GM12875 (cell line): ENCODE data around the gene ZNF492.
"Not testable (repeated sequence)": the region's sequence is repeated elsewhere in the genome, so short reads cannot be mapped to it uniquely, and the experiment has no call there.

Experiments
- H3K4me3 ChIP-seq: one replicate; pipeline ENCODE4 v1.5.1; 2011; ENCODE audit warnings: low read depth, low read length, control low read depth
- TF ChIP-seq, protein P1 (sequence below): IDR thresholded peaks from 2 replicates; pipeline ENCODE4 v1.5.1; 2011; ENCODE audit warnings: low read depth, mild to moderate bottlenecking, control low read depth, inconsistent platforms, low read length, moderate library complexity, borderline replicate concordance; ENCODE audit not compliant: insufficient read depth

ZNF492 gene

GRCh38 chr19:22608441-22608840, 25.7 kb upstream of the ZNF492 start:
- no peak overlapping the region for H3K4me3 ChIP-seq
- TF ChIP-seq, protein P1, sequence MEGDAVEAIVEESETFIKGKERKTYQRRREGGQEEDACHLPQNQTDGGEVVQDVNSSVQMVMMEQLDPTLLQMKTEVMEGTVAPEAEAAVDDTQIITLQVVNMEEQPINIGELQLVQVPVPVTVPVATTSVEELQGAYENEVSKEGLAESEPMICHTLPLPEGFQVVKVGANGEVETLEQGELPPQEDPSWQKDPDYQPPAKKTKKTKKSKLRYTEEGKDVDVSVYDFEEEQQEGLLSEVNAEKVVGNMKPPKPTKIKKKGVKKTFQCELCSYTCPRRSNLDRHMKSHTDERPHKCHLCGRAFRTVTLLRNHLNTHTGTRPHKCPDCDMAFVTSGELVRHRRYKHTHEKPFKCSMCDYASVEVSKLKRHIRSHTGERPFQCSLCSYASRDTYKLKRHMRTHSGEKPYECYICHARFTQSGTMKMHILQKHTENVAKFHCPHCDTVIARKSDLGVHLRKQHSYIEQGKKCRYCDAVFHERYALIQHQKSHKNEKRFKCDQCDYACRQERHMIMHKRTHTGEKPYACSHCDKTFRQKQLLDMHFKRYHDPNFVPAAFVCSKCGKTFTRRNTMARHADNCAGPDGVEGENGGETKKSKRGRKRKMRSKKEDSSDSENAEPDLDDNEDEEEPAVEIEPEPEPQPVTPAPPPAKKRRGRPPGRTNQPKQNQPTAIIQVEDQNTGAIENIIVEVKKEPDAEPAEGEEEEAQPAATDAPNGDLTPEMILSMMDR = no peak

GRCh38 chr19:22609630-22610029, 24.5 kb upstream of the ZNF492 start:
- TF ChIP-seq, protein P1 = no peak
- H3K4me3 ChIP-seq = no peak overlapping the region

DNA sequence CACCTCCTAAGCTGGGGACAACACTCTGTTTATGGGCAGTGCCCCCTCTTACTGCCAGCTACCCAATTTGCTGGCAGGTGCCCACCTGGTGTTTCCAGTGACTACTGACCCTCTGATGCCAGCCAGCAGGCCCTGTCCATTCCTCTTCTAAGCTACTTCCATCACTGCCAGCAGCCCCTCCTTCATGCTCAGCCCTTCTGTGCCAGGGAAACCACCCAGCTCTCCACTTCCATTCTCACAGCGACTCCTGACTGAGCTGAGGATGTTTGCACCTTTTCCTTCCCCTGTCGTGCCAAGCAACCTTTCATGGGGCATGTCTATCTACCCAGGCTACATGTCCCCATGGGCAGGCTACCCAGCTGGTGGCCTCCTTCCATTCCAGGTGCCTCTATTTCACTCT, 24.0 kb upstream of the ZNF492 start:
- H3K4me3 ChIP-seq = no peak overlapping the region
- TF ChIP-seq, protein P1 = no peak

GRCh38 chr19:22612316-22612715, 21.8 kb upstream of the ZNF492 start:
- TF ChIP-seq, protein P1 = no peak

DNA sequence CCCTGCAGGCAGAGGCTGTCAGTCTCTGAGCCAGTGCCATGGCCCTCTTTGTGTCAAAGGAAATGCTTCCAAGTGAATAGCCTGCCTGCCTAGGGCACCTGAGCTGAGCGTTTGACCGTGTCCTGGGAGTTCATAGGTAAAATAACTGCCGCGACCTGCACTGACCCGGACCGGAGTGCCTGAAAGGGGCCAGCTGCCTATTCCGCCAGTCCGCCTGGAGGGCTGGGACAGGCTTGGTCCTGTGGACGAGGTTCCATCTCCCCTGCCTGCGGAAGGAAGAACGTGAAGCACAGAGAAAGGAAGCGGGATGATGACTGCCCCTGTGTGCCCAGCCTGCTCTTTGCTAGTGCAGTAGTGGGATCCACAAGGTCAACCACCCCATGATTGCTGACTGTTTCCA, 17.5 kb upstream of the ZNF492 start:
- TF ChIP-seq, protein P1 = no peak
- no peak overlapping the region for H3K4me3 ChIP-seq

More at GRCh38 chr19:22612316-22612715, 21.8 kb upstream of the ZNF492 start:
- no peak overlapping the region for H3K4me3 ChIP-seq

DNA sequence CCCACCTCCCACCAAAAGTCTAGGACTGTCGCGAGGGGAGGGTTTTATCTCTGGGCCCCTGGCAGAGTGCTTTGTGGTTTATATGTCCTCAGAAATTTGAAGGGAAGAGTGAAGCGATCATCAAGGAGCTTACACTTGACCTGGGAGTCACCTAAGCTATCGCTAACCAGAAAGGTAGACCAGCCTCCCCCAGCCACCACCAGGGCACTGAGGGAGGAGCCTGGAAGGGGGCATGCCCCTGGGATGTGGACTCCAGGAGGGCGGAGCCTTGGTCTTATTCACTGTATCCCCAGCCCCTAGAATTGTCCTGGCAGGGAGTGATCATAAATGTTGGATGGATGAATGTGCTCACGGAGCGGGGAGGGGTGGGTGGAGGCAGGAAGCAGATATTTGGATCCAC, 16.9 kb upstream of the ZNF492 start:
- H3K4me3 ChIP-seq = not testable (repeated sequence)

GRCh38 chr19:22617614-22618320, 16.4 kb upstream of the ZNF492 start:
- TF ChIP-seq, protein P1 = no peak
- no peak overlapping the region for H3K4me3 ChIP-seq
